Osteoblast (primary cell): ENCODE results near the gene SP4. TPM values are rescaled to one million over a fixed set of nuclear protein-coding genes. Genes with fewer than 3 reads are reported as not detected.

Experiments
- DNase-seq: peaks from one replicate; pipeline ENCODE4 v3.0.0; 2011; ENCODE audit warnings: low spot score, mixed read lengths; ENCODE audit not compliant: insufficient read length; ENCODE audit errors: missing footprints
- H2AFZ ChIP-seq: 2 replicates; pipeline ENCODE4 v1.6.0; 2011; ENCODE audit warnings: mild to moderate bottlenecking, low read length
- H3K27ac ChIP-seq: 2 replicates; pipeline ENCODE4 v1.5.1; 2011; ENCODE audit warnings: mild to moderate bottlenecking, low read depth, low read length, moderate library complexity
- H3K27me3 ChIP-seq: 2 replicates; pipeline ENCODE4 v1.6.0; 2012; ENCODE audit warnings: mild to moderate bottlenecking, control low read depth, inconsistent platforms, low read length, moderate library complexity; ENCODE audit not compliant: insufficient read depth
- H3K36me3 ChIP-seq: 2 replicates; pipeline ENCODE4 v1.5.1; 2011; ENCODE audit warnings: mild to moderate bottlenecking, low read length, control low read depth, moderate library complexity; ENCODE audit not compliant: insufficient read depth
- H3K4me1 ChIP-seq: 2 replicates; pipeline ENCODE4 v1.5.1; 2011; ENCODE audit warnings: mild to moderate bottlenecking, low read length, control low read depth, moderate library complexity; ENCODE audit not compliant: insufficient read depth
- H3K4me2 ChIP-seq: 2 replicates; pipeline ENCODE4 v1.6.0; 2011; ENCODE audit warnings: mild to moderate bottlenecking, low read length; ENCODE audit not compliant: insufficient read depth
- H3K4me3 ChIP-seq: fragments of 200-600 bp; sonication (generic); 3 replicates; pipeline ENCODE4 v1.5.1; 2012; ENCODE audit warnings: mild to moderate bottlenecking, low read length, inconsistent platforms; ENCODE audit not compliant: insufficient read depth
- H3K79me2 ChIP-seq: 2 replicates; pipeline ENCODE4 v1.6.0; 2012; ENCODE audit warnings: mild to moderate bottlenecking, low read length, control low read depth, inconsistent platforms; ENCODE audit not compliant: insufficient read depth
- H3K9me3 ChIP-seq: 2 replicates; pipeline ENCODE4 v1.5.1; 2011; ENCODE audit warnings: low read depth, low read length, control low read depth
- H4K20me1 ChIP-seq: 2 replicates; pipeline ENCODE4 v1.6.0; 2012; ENCODE audit warnings: mild to moderate bottlenecking, low read length, control low read depth; ENCODE audit not compliant: insufficient read depth
- total RNA-seq: library from RNA; depleted of rRNA; stranded (reverse); fragments of >200 nt; gene quantifications from 2 replicates; pipeline ENCODE4 v1.2.3, GENCODE V29; 2012
- TF ChIP-seq, protein P1 (sequence below): IDR thresholded peaks from 2 replicates; pipeline ENCODE4 v1.5.1; 2011; ENCODE audit warnings: mild to moderate bottlenecking, low read depth, low read length, moderate library complexity; ENCODE audit errors: extremely low read depth

The SP4 gene
- total RNA-seq, 1 donor = 5.1 TPM

DNA sequence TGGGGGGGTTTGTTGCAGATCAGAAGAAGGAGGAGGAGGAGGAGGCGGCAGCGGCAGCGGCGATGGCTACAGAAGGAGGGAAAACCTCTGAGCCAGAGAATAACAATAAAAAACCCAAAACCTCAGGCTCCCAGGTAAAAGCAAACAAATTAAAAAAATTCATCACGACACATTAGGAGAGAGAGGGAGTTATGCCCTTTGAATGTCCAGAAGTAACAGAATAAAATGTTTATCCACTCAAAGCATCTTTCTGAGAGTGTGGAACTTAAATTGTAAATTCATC lies 717 bp downstream of the SP4 start:
- DNase-seq = no peak
- Histone ChIP-seq H4K20me1 (no peaks in the 10 kb centered on the region), H3K27ac (peak overlapping the region; percentile 61), H3K79me2 (no peaks in the 10 kb centered on the region), H3K4me2 (peak overlapping the region; percentile 82), H3K36me3 (peaks cover 4% of the 10 kb centered on the region), H3K4me3 (peak overlapping the region; percentile 93), H3K4me1 (peaks cover 8% of the 10 kb centered on the region), H2AFZ (peak overlapping the region; percentile 93), H3K27me3 (no peaks in the 10 kb centered on the region), H3K9me3 (no peaks in the 10 kb centered on the region)
- TF ChIP-seq, protein P1, sequence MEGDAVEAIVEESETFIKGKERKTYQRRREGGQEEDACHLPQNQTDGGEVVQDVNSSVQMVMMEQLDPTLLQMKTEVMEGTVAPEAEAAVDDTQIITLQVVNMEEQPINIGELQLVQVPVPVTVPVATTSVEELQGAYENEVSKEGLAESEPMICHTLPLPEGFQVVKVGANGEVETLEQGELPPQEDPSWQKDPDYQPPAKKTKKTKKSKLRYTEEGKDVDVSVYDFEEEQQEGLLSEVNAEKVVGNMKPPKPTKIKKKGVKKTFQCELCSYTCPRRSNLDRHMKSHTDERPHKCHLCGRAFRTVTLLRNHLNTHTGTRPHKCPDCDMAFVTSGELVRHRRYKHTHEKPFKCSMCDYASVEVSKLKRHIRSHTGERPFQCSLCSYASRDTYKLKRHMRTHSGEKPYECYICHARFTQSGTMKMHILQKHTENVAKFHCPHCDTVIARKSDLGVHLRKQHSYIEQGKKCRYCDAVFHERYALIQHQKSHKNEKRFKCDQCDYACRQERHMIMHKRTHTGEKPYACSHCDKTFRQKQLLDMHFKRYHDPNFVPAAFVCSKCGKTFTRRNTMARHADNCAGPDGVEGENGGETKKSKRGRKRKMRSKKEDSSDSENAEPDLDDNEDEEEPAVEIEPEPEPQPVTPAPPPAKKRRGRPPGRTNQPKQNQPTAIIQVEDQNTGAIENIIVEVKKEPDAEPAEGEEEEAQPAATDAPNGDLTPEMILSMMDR = no peak

DNA sequence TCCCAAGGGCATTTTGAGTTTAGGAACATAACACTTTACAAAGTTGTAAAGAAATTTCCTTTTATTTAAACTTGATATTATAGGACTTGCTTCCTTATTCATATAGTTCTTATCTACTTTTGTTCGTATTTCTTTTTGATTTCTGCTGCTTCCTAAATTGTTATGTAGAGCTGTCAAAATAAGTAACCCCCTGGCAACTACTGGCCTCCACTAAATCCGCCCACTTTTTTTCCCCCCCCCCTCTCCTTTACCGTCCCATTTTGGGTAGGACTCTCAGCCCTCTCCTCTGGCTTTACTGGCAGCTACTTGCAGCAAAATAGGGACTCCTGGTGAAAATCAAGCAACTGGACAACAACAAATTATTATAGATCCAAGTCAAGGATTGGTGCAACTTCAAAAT lies 1.1 kb downstream of the SP4 start:
- Histone ChIP-seq H3K4me2 (peak overlapping the region; percentile 82), H3K4me3 (peak overlapping the region; percentile 93), H3K36me3 (peaks cover 4% of the 10 kb centered on the region), H3K27me3 (no peaks in the 10 kb centered on the region), H3K27ac (no peak overlapping the region), H3K4me1 (peaks cover 8% of the 10 kb centered on the region), H2AFZ (peak overlapping the region; percentile 93), H4K20me1 (no peaks in the 10 kb centered on the region), H3K79me2 (no peaks in the 10 kb centered on the region), H3K9me3 (no peaks in the 10 kb centered on the region)
- TF ChIP-seq, protein P1 = no peak
- DNase-seq = peak; percentile 61

DNA sequence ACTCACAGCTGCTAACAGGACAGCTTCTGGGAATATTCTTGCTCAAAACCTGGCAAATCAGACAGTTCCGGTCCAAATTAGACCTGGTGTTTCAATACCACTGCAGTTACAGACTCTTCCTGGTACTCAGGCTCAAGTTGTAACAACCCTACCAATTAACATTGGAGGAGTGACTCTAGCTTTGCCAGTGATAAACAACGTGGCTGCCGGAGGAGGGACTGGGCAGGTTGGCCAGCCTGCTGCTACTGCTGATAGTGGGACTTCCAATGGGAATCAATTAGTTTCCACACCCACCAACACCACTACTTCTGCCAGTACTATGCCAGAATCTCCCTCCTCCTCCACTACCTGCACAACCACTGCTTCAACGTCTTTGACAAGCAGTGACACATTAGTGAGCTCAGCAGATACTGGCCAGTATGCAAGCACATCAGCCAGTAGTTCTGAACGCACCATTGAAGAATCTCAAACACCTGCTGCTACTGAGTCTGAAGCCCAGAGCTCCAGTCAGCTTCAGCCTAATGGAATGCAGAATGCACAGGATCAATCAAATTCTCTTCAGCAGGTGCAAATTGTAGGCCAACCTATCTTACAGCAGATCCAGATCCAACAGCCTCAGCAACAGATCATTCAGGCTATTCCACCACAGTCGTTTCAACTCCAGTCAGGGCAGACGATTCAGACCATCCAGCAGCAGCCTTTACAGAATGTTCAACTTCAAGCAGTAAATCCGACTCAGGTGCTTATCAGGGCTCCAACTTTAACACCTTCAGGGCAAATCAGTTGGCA lies 2.1 kb downstream of the SP4 start:
- Histone ChIP-seq H3K36me3 (peaks cover 4% of the 10 kb centered on the region), H3K79me2 (no peaks in the 10 kb centered on the region), H3K9me3 (no peaks in the 10 kb centered on the region), H3K27me3 (no peaks in the 10 kb centered on the region), H3K4me1 (peaks cover 8% of the 10 kb centered on the region), H3K4me3 (no peak overlapping the region), H3K4me2 (no peak overlapping the region), H3K27ac (no peak overlapping the region), H4K20me1 (no peaks in the 10 kb centered on the region), H2AFZ (no peak overlapping the region)
- peak; percentile 54 for DNase-seq
- TF ChIP-seq, protein P1 = no peak

DNA sequence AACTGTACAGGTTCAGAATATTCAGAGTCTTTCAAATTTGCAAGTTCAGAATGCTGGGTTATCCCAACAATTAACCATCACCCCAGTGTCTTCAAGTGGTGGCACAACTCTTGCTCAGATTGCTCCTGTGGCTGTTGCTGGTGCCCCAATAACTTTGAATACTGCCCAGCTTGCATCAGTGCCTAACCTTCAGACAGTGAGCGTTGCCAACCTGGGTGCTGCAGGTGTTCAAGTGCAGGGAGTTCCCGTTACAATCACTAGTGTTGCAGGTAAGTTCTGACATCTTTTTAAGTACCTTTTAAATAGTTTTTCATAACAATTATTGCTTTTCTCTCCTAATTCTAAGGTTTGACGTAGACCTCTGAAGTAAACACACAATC lies 2.7 kb downstream of the SP4 start:
- Histone ChIP-seq H3K79me2 (no peaks in the 10 kb centered on the region), H3K4me3 (no peak overlapping the region), H3K27me3 (no peaks in the 10 kb centered on the region), H3K36me3 (peaks cover 4% of the 10 kb centered on the region), H3K4me2 (no peak overlapping the region), H4K20me1 (no peaks in the 10 kb centered on the region), H3K4me1 (peaks cover 8% of the 10 kb centered on the region), H3K9me3 (no peaks in the 10 kb centered on the region), H3K27ac (no peak overlapping the region), H2AFZ (no peak overlapping the region)
- TF ChIP-seq, protein P1 = no peak
- DNase-seq = no peak
